ENCODE results near the gene STKLD1.

Gene STKLD1

DNA sequence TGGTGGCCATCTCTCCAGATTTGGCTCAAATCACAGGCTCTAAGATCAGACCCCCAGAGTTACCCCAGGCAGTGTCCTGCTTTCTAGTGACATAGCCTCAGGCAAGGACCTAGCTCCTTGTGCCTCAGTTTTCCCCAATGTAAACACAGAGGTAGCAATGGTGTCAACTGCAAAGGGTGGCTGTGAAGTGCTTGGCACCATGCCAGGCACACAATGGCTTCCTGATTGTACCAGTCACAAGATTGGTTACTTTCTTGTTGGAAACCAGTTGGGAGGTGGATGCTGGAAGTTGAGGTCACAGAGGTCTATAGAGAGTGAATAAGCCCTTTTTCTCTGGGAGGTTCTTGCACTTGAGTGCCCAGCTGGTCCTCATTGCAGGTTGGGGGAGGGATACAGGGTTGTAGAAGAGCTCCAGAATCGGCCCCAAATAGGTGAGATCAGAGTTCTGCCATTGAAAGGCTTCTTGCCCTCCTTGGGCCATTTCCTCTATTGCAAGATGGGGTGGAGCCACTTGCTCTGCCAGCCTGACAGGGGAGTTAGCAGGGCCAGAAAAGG lies 2.3 kb downstream of the STKLD1 start:
- Histone ChIP-seq H3K4me1 (ENCODE audit: insufficient read depth, poor library complexity, severe bottlenecking) (no peaks in the 10 kb centered on the region), H3K36me3 (ENCODE audit: low read depth) (peaks cover 6% of the 10 kb centered on the region), H3K27ac (ENCODE audit: poor library complexity, severe bottlenecking) (no peak overlapping the region), H3K9me3 (ENCODE audit: severe bottlenecking) (no peaks in the 10 kb centered on the region), H3K27me3 (ENCODE audit: insufficient read depth, poor library complexity, severe bottlenecking) (no peaks in the 10 kb centered on the region), H3K4me3 (ENCODE audit: severe bottlenecking) (no peak overlapping the region)
- ATAC-seq (ENCODE audit: low read depth): no peak
- no peak for DNase-seq (ENCODE audit: low spot score)
- TF ChIP-seq, protein P1, sequence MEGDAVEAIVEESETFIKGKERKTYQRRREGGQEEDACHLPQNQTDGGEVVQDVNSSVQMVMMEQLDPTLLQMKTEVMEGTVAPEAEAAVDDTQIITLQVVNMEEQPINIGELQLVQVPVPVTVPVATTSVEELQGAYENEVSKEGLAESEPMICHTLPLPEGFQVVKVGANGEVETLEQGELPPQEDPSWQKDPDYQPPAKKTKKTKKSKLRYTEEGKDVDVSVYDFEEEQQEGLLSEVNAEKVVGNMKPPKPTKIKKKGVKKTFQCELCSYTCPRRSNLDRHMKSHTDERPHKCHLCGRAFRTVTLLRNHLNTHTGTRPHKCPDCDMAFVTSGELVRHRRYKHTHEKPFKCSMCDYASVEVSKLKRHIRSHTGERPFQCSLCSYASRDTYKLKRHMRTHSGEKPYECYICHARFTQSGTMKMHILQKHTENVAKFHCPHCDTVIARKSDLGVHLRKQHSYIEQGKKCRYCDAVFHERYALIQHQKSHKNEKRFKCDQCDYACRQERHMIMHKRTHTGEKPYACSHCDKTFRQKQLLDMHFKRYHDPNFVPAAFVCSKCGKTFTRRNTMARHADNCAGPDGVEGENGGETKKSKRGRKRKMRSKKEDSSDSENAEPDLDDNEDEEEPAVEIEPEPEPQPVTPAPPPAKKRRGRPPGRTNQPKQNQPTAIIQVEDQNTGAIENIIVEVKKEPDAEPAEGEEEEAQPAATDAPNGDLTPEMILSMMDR (IDR thresholded peaks at IDR 0.05; ENCODE audit: poor library complexity, severe bottlenecking): no peak

GRCh38 chr9:133379153-133380086 lies 3.3 kb downstream of the STKLD1 start:
- Histone ChIP-seq H3K27me3 (ENCODE audit: insufficient read depth, poor library complexity, severe bottlenecking) (no peaks in the 10 kb centered on the region), H3K4me3 (ENCODE audit: severe bottlenecking) (no peak overlapping the region), H3K4me1 (ENCODE audit: insufficient read depth, poor library complexity, severe bottlenecking) (no peaks in the 10 kb centered on the region), H3K9me3 (ENCODE audit: severe bottlenecking) (no peaks in the 10 kb centered on the region), H3K27ac (ENCODE audit: poor library complexity, severe bottlenecking) (no peak overlapping the region), H3K36me3 (ENCODE audit: low read depth) (no peaks in the 10 kb centered on the region)
- TF ChIP-seq, protein P1 (IDR thresholded peaks at IDR 0.05; ENCODE audit: poor library complexity, severe bottlenecking): no peak
- DNase-seq (ENCODE audit: low spot score) (no peak), ATAC-seq (ENCODE audit: low read depth) (no peak)

DNA sequence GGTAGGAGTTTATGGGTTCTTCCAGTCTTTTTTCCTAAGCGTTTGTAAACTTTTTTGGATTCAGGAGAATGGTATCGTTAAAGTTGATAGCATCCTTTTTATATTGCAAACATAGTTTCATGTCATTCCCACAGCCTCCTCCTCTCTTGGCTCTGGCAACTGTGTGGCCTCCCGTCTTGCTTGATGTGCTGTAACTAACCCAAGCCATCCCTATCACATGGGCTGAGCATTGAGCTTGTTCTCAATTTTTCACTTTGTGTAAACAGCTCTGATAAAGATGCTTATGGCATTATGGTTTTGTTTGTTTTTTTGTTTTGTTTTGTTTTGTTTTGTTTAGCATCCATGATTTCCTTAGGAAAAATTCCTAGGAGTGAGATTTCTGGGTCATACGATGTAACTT lies 4.6 kb downstream of the STKLD1 start:
- H3K27ac ChIP-seq (ENCODE audit: poor library complexity, severe bottlenecking): no peak overlapping the region
- TF ChIP-seq, protein P1 (IDR thresholded peaks at IDR 0.05; ENCODE audit: poor library complexity, severe bottlenecking): no peak
- no peak for ATAC-seq (ENCODE audit: low read depth)
- no peak overlapping the region for H3K4me3 ChIP-seq (ENCODE audit: severe bottlenecking)
- no peaks in the 10 kb centered on the region for H3K4me1 ChIP-seq (ENCODE audit: insufficient read depth, poor library complexity, severe bottlenecking)
- H3K36me3 ChIP-seq (ENCODE audit: low read depth): no peaks in the 10 kb centered on the region
- no peaks in the 10 kb centered on the region for H3K9me3 ChIP-seq (ENCODE audit: severe bottlenecking)
- H3K27me3 ChIP-seq (ENCODE audit: insufficient read depth, poor library complexity, severe bottlenecking): no peaks in the 10 kb centered on the region
- no peak for DNase-seq (ENCODE audit: low spot score)

DNA sequence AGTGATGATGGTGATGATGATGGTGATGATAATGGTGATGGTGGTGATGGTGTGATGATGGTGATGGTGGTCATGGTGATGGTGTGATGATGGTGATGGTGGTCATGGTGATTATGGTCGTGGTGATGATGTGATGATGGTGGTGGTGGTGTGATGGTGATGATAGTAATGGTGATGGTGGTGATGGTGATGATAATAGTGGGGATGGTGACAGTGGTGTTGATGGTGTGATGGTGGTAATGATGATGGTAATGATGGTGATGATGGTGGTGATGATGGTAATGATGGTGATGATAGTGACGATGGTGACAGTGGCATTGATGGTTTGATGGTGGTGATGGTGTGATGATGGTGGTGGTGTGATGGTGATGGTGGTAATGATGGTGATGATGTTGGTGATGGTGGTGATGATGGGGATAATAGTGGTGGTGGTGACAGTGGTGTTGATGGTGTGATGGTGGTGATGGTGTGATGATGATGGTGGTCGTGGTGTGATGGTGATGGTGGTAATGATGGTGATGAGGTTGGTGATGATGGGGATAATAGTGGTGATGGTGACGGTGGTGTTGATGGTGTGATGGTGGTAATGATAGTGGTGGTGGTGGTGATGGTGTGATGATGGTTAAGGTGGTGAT lies 6.5 kb downstream of the STKLD1 start:
- H3K4me1 ChIP-seq (ENCODE audit: insufficient read depth, poor library complexity, severe bottlenecking): no peaks in the 10 kb centered on the region
- H3K27me3 ChIP-seq (ENCODE audit: insufficient read depth, poor library complexity, severe bottlenecking): no peaks in the 10 kb centered on the region
- H3K9me3 ChIP-seq (ENCODE audit: severe bottlenecking): no peaks in the 10 kb centered on the region
- no peak overlapping the region for H3K27ac ChIP-seq (ENCODE audit: poor library complexity, severe bottlenecking)
- DNase-seq (ENCODE audit: low spot score) (no peak), ATAC-seq (ENCODE audit: low read depth) (no peak)
- H3K36me3 ChIP-seq (ENCODE audit: low read depth): no peaks in the 10 kb centered on the region
- H3K4me3 ChIP-seq (ENCODE audit: severe bottlenecking): no peak overlapping the region
- TF ChIP-seq, protein P1 (IDR thresholded peaks at IDR 0.05; ENCODE audit: poor library complexity, severe bottlenecking): no peak

Data from RWPE2 (cell line).